PFSK-1 (cell line): ENCODE results near the gene SEMA3D.

ENCODE experiments used
- FOXP2 ChIP-seq: optimal IDR thresholded peaks from 2 replicates; pipeline ENCODE3; 2011; ENCODE audit warnings: borderline replicate concordance, control low read depth, inconsistent platforms; ENCODE audit not compliant: insufficient read depth; ENCODE audit errors: extremely low read length, extremely low read depth
- POLR2AphosphoS5 ChIP-seq: IDR thresholded peaks from 2 replicates; pipeline ENCODE4 v1.6.1; 2012; ENCODE audit warnings: low read depth, mild to moderate bottlenecking, control low read depth, low read length, moderate library complexity
- SIN3A ChIP-seq: IDR thresholded peaks from 2 replicates; pipeline ENCODE4 v1.6.1; 2012; ENCODE audit warnings: mild to moderate bottlenecking, low read length, moderate library complexity, borderline replicate concordance; ENCODE audit not compliant: insufficient read depth
- TAF1 ChIP-seq: IDR thresholded peaks from 2 replicates; pipeline ENCODE4 v1.6.1; 2012; ENCODE audit warnings: low read length, control low read depth, borderline replicate concordance; ENCODE audit not compliant: insufficient read depth
- TF ChIP-seq, protein P1 (sequence below), 2 experiments: IDR thresholded peaks; 2 replicates each; pipeline versions ENCODE4 v1.6.1 to v1.8.0; 2011 to 2012; ENCODE audit warnings: low read depth in 2 of 2, low read length in 2 of 2, control low read depth in 1 of 2, inconsistent platforms in 1 of 2, mild to moderate bottlenecking in 1 of 2, moderate library complexity in 1 of 2; ENCODE audit not compliant: insufficient read depth in 1 of 2

The SEMA3D gene

DNA sequence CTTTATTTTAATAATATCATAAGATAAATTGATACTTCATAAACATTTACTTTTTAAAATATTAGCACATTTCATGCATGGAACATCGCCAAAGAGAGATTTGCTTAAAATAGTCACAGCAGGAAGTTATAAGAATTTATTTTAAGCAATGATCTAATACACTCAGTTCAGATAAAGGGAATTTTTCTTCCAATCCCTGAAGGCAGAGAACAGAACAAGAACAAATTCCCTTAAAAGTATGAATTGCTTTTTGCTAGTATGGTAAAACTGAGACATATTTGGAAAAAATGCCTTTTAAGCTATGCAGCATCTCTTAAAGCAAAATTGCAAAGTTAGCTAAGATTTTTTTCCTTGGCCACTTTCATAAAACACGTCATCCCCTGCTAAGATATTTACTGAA, 91.0 kb downstream of the SEMA3D start:
- no peak for TF ChIP-seq FOXP2
- TF ChIP-seq POLR2AphosphoS5, result no peak
- TF ChIP-seq SIN3A, result no peak
- TF ChIP-seq, protein P1, sequence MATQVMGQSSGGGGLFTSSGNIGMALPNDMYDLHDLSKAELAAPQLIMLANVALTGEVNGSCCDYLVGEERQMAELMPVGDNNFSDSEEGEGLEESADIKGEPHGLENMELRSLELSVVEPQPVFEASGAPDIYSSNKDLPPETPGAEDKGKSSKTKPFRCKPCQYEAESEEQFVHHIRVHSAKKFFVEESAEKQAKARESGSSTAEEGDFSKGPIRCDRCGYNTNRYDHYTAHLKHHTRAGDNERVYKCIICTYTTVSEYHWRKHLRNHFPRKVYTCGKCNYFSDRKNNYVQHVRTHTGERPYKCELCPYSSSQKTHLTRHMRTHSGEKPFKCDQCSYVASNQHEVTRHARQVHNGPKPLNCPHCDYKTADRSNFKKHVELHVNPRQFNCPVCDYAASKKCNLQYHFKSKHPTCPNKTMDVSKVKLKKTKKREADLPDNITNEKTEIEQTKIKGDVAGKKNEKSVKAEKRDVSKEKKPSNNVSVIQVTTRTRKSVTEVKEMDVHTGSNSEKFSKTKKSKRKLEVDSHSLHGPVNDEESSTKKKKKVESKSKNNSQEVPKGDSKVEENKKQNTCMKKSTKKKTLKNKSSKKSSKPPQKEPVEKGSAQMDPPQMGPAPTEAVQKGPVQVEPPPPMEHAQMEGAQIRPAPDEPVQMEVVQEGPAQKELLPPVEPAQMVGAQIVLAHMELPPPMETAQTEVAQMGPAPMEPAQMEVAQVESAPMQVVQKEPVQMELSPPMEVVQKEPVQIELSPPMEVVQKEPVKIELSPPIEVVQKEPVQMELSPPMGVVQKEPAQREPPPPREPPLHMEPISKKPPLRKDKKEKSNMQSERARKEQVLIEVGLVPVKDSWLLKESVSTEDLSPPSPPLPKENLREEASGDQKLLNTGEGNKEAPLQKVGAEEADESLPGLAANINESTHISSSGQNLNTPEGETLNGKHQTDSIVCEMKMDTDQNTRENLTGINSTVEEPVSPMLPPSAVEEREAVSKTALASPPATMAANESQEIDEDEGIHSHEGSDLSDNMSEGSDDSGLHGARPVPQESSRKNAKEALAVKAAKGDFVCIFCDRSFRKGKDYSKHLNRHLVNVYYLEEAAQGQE (IDR thresholded peaks at IDR 0.05; ENCODE audit: insufficient read depth in 1 of 2, low read depth in 2 of 2, low read length in 2 of 2), result no peak
- no peak for TF ChIP-seq TAF1

DNA sequence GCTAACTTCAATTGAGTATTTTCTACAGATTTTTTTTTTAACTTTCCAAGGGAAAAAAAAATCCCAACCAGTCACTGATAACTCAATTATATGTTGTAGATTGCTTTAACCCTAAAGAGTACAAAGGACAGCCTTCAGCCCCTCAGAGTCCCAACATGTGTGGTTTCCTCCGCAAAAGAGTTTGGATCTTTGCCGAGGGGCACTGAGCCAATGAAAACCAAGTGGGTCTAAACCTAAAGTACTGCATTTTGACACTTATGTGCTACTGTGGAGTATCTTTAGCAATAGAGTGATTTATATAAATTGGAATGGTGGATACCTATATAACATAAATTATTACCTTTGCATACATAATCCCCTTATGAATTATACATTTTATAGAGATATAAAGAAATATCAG, 91.5 kb downstream of the SEMA3D start:
- TF ChIP-seq FOXP2 (no peak), TAF1 (no peak), POLR2AphosphoS5 (no peak), SIN3A (no peak)
- TF ChIP-seq, protein P1 (IDR thresholded peaks at IDR 0.05; ENCODE audit: insufficient read depth in 1 of 2, low read depth in 2 of 2, low read length in 2 of 2), result no peak

DNA sequence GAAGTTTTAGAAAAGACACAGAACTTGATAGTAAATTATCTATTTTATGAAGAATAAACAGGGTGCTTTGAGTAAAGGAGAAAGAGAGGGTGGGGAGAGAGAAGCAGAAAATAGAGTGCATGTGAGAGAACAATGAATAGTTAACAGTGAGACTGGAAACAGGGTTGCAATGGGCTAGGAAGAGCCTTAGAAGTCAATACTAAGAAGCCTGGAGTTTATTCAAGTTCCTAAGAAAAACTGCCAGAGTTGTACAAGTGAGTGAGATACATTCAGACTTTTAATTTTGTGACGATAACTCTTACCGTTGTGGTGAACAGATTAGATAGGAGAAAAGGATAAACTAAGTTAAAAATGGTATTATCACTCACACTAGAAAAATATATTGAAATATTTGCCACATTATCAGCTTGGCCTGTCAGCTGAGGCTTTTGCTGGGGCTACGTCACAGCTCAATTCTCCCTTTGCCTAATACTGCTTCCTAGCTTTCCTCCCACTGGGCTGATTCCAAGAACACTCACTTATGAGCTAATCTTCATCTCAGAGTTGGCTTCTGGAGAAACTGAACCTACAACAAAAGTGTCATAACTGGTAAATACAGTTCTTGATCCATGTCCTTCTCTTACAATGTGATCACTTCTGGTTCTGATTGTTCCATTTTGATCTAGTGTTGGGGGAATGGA, 92.7 kb downstream of the SEMA3D start:
- no peak for TF ChIP-seq FOXP2
- TF ChIP-seq, protein P1 (IDR thresholded peaks at IDR 0.05; ENCODE audit: insufficient read depth in 1 of 2, low read depth in 2 of 2, low read length in 2 of 2), result no peak
- no peak for TF ChIP-seq TAF1
- TF ChIP-seq SIN3A, result no peak
- TF ChIP-seq POLR2AphosphoS5, result no peak

DNA sequence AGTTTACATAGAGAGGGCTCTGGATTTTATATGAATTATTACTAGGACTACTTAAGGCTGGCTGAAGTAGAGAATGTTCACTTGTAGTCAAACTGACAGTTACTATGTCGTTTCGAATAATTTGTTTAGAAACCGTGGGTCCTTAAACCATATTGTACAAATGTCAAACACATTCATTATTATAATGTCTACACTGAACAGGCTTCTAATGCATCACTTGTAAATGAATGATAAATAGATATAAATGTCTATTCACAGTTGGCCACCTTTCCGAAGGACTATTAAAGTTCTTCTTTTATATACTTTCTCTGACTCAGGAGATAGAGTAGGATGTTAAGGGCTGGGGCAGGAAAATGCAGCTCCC, 95.3 kb downstream of the SEMA3D start:
- TF ChIP-seq, protein P1 (IDR thresholded peaks at IDR 0.05; ENCODE audit: insufficient read depth in 1 of 2, low read depth in 2 of 2, low read length in 2 of 2), result no peak
- TF ChIP-seq FOXP2, result no peak
- TF ChIP-seq TAF1, result no peak
- no peak for TF ChIP-seq SIN3A
- TF ChIP-seq POLR2AphosphoS5, result no peak
